HepG2 (cell line): ENCODE data around the gene KIN. TPM values are rescaled to one million over a fixed set of nuclear protein-coding genes. Genes with fewer than 3 reads are reported as not detected.

Source experiments
- ATAC-seq: fragments of 200-7000 bp; cut with Tn5 transposase; 3 replicates; pipeline ENCODE4 v1.9.1; 2020; ENCODE audit warnings: mild to moderate bottlenecking, moderate library complexity
- BruUV-seq: library from RNA; stranded (reverse); fragments of 400-500 nt; replicated peaks from 2 replicates; lab custom pipeline; 2021; lab: Mats Ljungman, UMichigan
- CTCF ChIA-PET: fragments of 300-600 bp; formaldehyde crosslinking; extraction: SDS; loops from one replicate; lab custom pipeline; 2021; ENCODE audit warnings: low total read pairs, inconsistent platforms, low intra/inter-chr PET ratio; lab: Yijun Ruan, JAX
- POLR2A ChIA-PET: fragments of 350-600 bp; sonication (Branson Sonifier 250); formaldehyde crosslinking; loops from one replicate; lab custom pipeline; 2020; ENCODE audit warnings: antibody characterized with exemption, inconsistent platforms; lab: Yijun Ruan, JAX
- DNase-seq: peaks from one replicate; pipeline ENCODE4 v3.0.0-alpha.2; 2015; ENCODE audit warnings: low spot score
- FAIRE-seq: peaks from 3 replicates; lab custom pipeline; 2011; peaks lifted over from hg19 to GRCh38; lab: Jason Lieb, UNC
- H2AFZ ChIP-seq: one replicate; pipeline ENCODE4 v1.6.1; 2011; ENCODE audit warnings: low read length, inconsistent platforms
- H3K27ac ChIP-seq: fragments of 300-600 bp; 3 replicates; pipeline ENCODE4 v1.8.0; 2011; ENCODE audit warnings: mixed run types, mild to moderate bottlenecking, mixed read lengths, low read length, inconsistent platforms; ENCODE audit not compliant: insufficient read depth; ENCODE audit errors: extremely low read length
- H3K27me3 ChIP-seq, 2 experiments: fragments of 200-600 bp in 1 of 2; 2 replicates in 1 of 2; 3 replicates in 1 of 2; pipeline versions ENCODE4 v1.6.0 to v1.8.0; 2011; ENCODE audit warnings: low read length in 2 of 2, mild to moderate bottlenecking in 2 of 2, moderate library complexity in 2 of 2, inconsistent platforms in 1 of 2; ENCODE audit not compliant: insufficient read depth in 2 of 2, control insufficient read depth in 1 of 2
- H3K36me3 ChIP-seq, 2 experiments: fragments of 200-600 bp in 1 of 2; replicated peaks in 1 of 2; 2 replicates in 1 of 2; 3 replicates in 1 of 2; pipeline versions ENCODE4 v1.5.1 to v1.8.0; 2011; ENCODE audit warnings: low read length in 2 of 2, inconsistent platforms in 1 of 2; ENCODE audit not compliant: insufficient read depth in 2 of 2, control insufficient read depth in 1 of 2
- H3K4me1 ChIP-seq: 2 replicates; pipeline ENCODE4 v1.5.1; 2012; ENCODE audit warnings: low read length, inconsistent platforms; ENCODE audit not compliant: insufficient read depth
- H3K4me2 ChIP-seq: 2 replicates; pipeline ENCODE4 v1.6.0; 2011; ENCODE audit warnings: low read depth, low read length, inconsistent platforms
- H3K4me3 ChIP-seq, 3 experiments: fragments of 200-600 bp in 1 of 3; sonication (generic), shearing (Covaris generic) in 1 of 3; replicated peaks in 1 of 3; 2 replicates each; pipeline ENCODE4 v1.5.1; 2011 to 2016; ENCODE audit warnings: low read length in 3 of 3, inconsistent platforms in 2 of 3, low read depth in 2 of 3, mild to moderate bottlenecking in 2 of 3, control low read depth in 1 of 3, mixed read lengths in 1 of 3; ENCODE audit not compliant: insufficient read depth in 1 of 3
- H3K79me2 ChIP-seq: one replicate; pipeline ENCODE4 v1.6.1; 2011; ENCODE audit warnings: low read length, inconsistent platforms; ENCODE audit not compliant: insufficient read depth
- H3K9ac ChIP-seq: 2 replicates; pipeline ENCODE4 v1.6.0; 2011; ENCODE audit warnings: mild to moderate bottlenecking, low read depth, low read length, inconsistent platforms; ENCODE audit not compliant: insufficient read depth
- H3K9me3 ChIP-seq: 2 replicates; pipeline ENCODE4 v1.5.1; 2012; ENCODE audit warnings: mild to moderate bottlenecking, low read length
- H4K20me1 ChIP-seq: 2 replicates; pipeline ENCODE4 v1.6.0; 2011; ENCODE audit warnings: inconsistent platforms, mild to moderate bottlenecking, low read length, moderate library complexity; ENCODE audit not compliant: insufficient read depth
- AFF4 ChIP-seq: sonication (generic); formaldehyde crosslinking; IDR thresholded peaks from 2 replicates; pipeline ENCODE4 v1.4.0; 2020; ENCODE audit warnings: missing genetic modification reagents
- ELF4 ChIP-seq: sonication (generic); formaldehyde crosslinking; IDR thresholded peaks from 2 replicates; pipeline ENCODE4 v1.5.0; 2020; ENCODE audit warnings: missing genetic modification reagents, mild to moderate bottlenecking, moderate library complexity, borderline replicate concordance
- MBNL3 ChIP-seq: fragments of 250-450 bp; sonication (Bioruptor Pico); conservative IDR thresholded peaks from 2 replicates; pipeline ENCODE4 v1.8.0; 2022; ENCODE audit warnings: mild to moderate bottlenecking, inconsistent platforms
- MEF2D ChIP-seq: sonication (generic); formaldehyde crosslinking; IDR thresholded peaks from 2 replicates; pipeline ENCODE4 v1.5.1; 2020; ENCODE audit warnings: mild to moderate bottlenecking, missing genetic modification reagents
- POLR2A ChIP-seq, 2 experiments: IDR thresholded peaks; 2 replicates each; pipeline ENCODE4 v1.6.1; 2011; ENCODE audit warnings: low read depth in 2 of 2, low read length in 2 of 2, mild to moderate bottlenecking in 1 of 2, moderate library complexity in 1 of 2; ENCODE audit not compliant: insufficient read depth in 1 of 2
- SSRP1 ChIP-seq: IDR thresholded peaks from 2 replicates; pipeline ENCODE4 v1.6.1; 2016; ENCODE audit warnings: control low read depth
- ZNF101 ChIP-seq: sonication (generic); formaldehyde crosslinking; IDR thresholded peaks from 2 replicates; pipeline ENCODE4 v1.4.0; 2020; ENCODE audit warnings: mild to moderate bottlenecking, low read depth, missing genetic modification reagents, borderline replicate concordance
- ZNF207 ChIP-seq: fragments of 450-650 bp; IDR thresholded peaks from 2 replicates; pipeline ENCODE4 v1.6.1; 2016; ENCODE audit warnings: antibody characterized with exemption, borderline replicate concordance
- ZNF768 ChIP-seq: sonication (generic); formaldehyde crosslinking; IDR thresholded peaks from 2 replicates; pipeline ENCODE4 v1.4.0; 2020; ENCODE audit warnings: missing genetic modification reagents
- WGBS: methylation state at CpG from one replicate; pipeline ENCODE4 v1.1.6; 2017; ENCODE audit warnings: low lambda C conversion rate; 5-methylcytosine and 5-hydroxymethylcytosine counted together
- in situ Hi-C: cut with HindIII; loops from 2 replicates; pipeline ENCODE4 v1.10.0; 2017; ENCODE audit warnings: low pct_unique_long_range_greater_than_20kb; ENCODE audit not compliant: extremely low pct_ligation_motif_present
- intact Hi-C: fragments of 100-400 bp; cut with micrococcal nuclease; formaldehyde crosslinking; loops from one replicate; pipeline ENCODE4 v1.10.0; 2022; ENCODE audit not compliant: unreplicated experiment
- polyA plus RNA-seq, 8 experiments: library from polyadenylated mRNA; depleted of rRNA in 3 of 8; stranded (reverse) in 7 of 8; unstranded in 1 of 8; fragments of >200 nt; fragmentation: Illumina TruSeq in 4 of 8; extraction: Trizol in 4 of 8; gene quantifications; 2 replicates each; pipeline versions ENCODE4 v1.2.1 to v1.2.3, GENCODE V29; 2011 to 2016; ENCODE audit warnings: low read depth in 4 of 8, missing spikeins in 1 of 8, mixed read lengths in 1 of 8; ENCODE audit not compliant: insufficient read depth in 1 of 8
- total RNA-seq, 5 experiments: library from RNA; depleted of rRNA; stranded (reverse); fragments of >200 nt; fragmentation: Illumina TruSeq; extraction: Trizol; gene quantifications; 2 replicates each; pipeline ENCODE4 v1.2.3, GENCODE V29; 2016; ENCODE audit warnings: low read depth in 1 of 5
- TF ChIP-seq, protein P1 (sequence below): sonication (generic); formaldehyde crosslinking; IDR thresholded peaks from 2 replicates; pipeline ENCODE4 v1.4.0; 2020; ENCODE audit warnings: missing genetic modification reagents
- TF ChIP-seq, protein P2 (sequence below): sonication (generic); formaldehyde crosslinking; IDR thresholded peaks from 2 replicates; pipeline ENCODE4 v1.5.1; 2020; ENCODE audit warnings: missing genetic modification reagents, mild to moderate bottlenecking, borderline replicate concordance

The KIN gene
- total and polyA plus RNA-seq, 2 of the 13 experiments (the other 11 are each of a cell fraction or from before 2014, with no cell fraction given) = 4.9 to 23.2 TPM

GRCh38 chr10:7744307-7744706 is 43.5 kb downstream of the KIN start (continued):
- TF ChIP-seq, protein P1, sequence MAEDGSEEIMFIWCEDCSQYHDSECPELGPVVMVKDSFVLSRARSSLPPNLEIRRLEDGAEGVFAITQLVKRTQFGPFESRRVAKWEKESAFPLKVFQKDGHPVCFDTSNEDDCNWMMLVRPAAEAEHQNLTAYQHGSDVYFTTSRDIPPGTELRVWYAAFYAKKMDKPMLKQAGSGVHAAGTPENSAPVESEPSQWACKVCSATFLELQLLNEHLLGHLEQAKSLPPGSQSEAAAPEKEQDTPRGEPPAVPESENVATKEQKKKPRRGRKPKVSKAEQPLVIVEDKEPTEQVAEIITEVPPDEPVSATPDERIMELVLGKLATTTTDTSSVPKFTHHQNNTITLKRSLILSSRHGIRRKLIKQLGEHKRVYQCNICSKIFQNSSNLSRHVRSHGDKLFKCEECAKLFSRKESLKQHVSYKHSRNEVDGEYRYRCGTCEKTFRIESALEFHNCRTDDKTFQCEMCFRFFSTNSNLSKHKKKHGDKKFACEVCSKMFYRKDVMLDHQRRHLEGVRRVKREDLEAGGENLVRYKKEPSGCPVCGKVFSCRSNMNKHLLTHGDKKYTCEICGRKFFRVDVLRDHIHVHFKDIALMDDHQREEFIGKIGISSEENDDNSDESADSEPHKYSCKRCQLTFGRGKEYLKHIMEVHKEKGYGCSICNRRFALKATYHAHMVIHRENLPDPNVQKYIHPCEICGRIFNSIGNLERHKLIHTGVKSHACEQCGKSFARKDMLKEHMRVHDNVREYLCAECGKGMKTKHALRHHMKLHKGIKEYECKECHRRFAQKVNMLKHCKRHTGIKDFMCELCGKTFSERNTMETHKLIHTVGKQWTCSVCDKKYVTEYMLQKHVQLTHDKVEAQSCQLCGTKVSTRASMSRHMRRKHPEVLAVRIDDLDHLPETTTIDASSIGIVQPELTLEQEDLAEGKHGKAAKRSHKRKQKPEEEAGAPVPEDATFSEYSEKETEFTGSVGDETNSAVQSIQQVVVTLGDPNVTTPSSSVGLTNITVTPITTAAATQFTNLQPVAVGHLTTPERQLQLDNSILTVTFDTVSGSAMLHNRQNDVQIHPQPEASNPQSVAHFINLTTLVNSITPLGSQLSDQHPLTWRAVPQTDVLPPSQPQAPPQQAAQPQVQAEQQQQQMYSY (CRISPR knock-in tag) = no peak
- no peak for TF ChIP-seq ZNF768
- no peak for TF ChIP-seq ELF4 (CRISPR knock-in tag)
- 0 out of 2 replicates have a peak, but pooled peaks have one; percentile 30 for TF ChIP-seq SSRP1
- 0 out of 4 replicates have a peak, but pooled peaks of 1 of the 2 experiments have one; percentile 18 for TF ChIP-seq POLR2A (IDR thresholded peaks at IDR 0.05; ENCODE audit: insufficient read depth in 1 of 2, low read depth in 2 of 2, low read length in 2 of 2)
- no peak for TF ChIP-seq ZNF101 (CRISPR knock-in tag)
- TF ChIP-seq ZNF207 = no peak
- TF ChIP-seq MEF2D (CRISPR knock-in tag) = no peak
- TF ChIP-seq, all 625 proteins: peak for 4

DNA sequence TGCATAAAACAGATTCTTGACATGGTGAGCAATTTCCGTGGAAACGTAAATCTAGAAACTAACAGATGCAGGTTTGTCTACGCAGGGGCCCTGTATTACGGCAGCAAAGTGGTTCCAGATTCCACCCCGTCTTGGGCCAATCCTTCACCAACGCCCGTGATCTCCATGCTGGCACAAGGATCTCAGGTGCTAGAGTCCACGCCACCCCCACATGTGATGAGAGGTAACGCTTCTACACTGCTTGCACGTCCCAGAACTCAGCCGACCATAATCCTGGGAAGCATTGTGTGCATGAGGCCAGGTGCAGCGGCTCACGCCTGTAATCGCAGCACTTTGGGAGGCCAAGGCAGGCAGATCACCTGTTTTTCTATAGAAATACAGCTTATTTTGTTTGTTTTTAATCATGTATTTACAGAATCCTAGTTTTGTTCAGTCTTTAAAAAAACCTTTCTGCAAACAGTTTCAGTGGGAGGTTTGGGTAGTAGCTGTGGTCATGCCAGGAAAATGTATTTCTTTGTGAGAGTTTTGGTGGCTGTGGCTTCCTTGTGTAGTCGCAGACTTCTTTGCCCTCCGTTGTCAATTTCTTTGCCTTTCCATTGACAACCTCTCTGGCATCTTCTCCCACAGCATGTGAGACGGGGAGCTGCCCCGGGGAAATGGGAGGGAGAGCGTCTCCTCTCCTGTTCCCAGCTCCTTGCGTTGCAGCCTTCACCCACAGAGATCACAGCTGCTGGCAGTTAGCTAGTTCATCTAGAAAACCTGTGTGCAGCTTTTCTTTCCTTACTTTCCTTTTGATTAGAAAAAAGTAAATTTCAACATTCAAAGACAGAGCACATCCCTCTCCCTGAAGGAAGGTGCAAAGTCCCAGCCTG is 49.0 kb downstream of the KIN start:
- H3K4me2 ChIP-seq = no peak overlapping the region
- in situ Hi-C loops (no loop called here), intact Hi-C loops (no loop called here)
- no peak overlapping the region for H2AFZ ChIP-seq
- BruUV-seq = TSS peak; percentile 5
- H3K9me3 ChIP-seq = no peaks in the 10 kb centered on the region
- H4K20me1 ChIP-seq = no peaks in the 10 kb centered on the region
- no peak for FAIRE-seq
- ATAC-seq = no peak
- no peaks in the 10 kb centered on the region for H3K4me1 ChIP-seq
- POLR2A ChIA-PET = interaction anchor here (1.1 to 1.8 kb wide), 3 partner anchors 32 to 50 kb away, joined by 3 to 5 read pairs (median 4); partner anchors contain the start of genes ATP5F1C, ITIH2 and KIN
- H3K36me3 ChIP-seq = peaks cover 41 to 65% of the 10 kb centered on the region in 2 experiments
- no peak overlapping the region for H3K27ac ChIP-seq
- no peak for DNase-seq
- H3K4me3 ChIP-seq = no peak overlapping the region
- 98% methylated on average over 15 of the region's 20 CpGs for WGBS
- no peaks in the 10 kb centered on the region for H3K79me2 ChIP-seq
- no peaks in the 10 kb centered on the region; a peak in 1 of 5 replicates for H3K27me3 ChIP-seq
- CTCF ChIA-PET = no interaction called here
- no peak overlapping the region for H3K9ac ChIP-seq
- TF ChIP-seq MBNL3 (CRISPR knock-in tag) (no peak), AFF4 (no peak)
- TF ChIP-seq, protein P2, sequence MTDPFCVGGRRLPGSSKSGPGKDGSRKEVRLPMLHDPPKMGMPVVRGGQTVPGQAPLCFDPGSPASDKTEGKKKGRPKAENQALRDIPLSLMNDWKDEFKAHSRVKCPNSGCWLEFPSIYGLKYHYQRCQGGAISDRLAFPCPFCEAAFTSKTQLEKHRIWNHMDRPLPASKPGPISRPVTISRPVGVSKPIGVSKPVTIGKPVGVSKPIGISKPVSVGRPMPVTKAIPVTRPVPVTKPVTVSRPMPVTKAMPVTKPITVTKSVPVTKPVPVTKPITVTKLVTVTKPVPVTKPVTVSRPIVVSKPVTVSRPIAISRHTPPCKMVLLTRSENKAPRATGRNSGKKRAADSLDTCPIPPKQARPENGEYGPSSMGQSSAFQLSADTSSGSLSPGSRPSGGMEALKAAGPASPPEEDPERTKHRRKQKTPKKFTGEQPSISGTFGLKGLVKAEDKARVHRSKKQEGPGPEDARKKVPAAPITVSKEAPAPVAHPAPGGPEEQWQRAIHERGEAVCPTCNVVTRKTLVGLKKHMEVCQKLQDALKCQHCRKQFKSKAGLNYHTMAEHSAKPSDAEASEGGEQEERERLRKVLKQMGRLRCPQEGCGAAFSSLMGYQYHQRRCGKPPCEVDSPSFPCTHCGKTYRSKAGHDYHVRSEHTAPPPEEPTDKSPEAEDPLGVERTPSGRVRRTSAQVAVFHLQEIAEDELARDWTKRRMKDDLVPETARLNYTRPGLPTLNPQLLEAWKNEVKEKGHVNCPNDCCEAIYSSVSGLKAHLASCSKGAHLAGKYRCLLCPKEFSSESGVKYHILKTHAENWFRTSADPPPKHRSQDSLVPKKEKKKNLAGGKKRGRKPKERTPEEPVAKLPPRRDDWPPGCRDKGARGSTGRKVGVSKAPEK (CRISPR knock-in tag) = no peak
